Measurements from ENCODE around the gene DFFB.

DFFB gene

DNA sequence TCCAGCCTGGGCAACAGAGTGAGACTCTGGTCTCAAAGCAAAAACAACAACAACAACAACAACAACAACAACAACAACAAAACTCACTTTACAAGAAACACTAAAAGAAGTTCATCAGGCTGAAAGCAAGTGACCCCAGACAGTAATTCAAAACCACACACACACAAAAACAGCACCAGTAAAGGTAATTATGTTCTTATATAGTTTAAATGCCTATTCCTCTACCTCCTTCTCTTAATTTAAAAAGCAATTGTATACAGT is 41.1 kb downstream of the DFFB start:
- TF ChIP-seq NFIC (IDR thresholded peaks at IDR 0.05) (no peak), TEAD4 (IDR thresholded peaks at IDR 0.05) (no peak), FOXM1 (IDR thresholded peaks at IDR 0.05; ENCODE audit: borderline replicate concordance, low read depth) (no peak), CEBPB (IDR thresholded peaks at IDR 0.05) (no peak), EP300 (IDR thresholded peaks at IDR 0.05; ENCODE audit: borderline replicate concordance) (no peak), TAF1 (IDR thresholded peaks at IDR 0.05; ENCODE audit: low read depth) (no peak), YY1 (IDR thresholded peaks at IDR 0.05; ENCODE audit: low read depth) (no peak), CREB1 (IDR thresholded peaks at IDR 0.05; ENCODE audit: low read depth) (no peak)
- TF ChIP-seq, protein P1, sequence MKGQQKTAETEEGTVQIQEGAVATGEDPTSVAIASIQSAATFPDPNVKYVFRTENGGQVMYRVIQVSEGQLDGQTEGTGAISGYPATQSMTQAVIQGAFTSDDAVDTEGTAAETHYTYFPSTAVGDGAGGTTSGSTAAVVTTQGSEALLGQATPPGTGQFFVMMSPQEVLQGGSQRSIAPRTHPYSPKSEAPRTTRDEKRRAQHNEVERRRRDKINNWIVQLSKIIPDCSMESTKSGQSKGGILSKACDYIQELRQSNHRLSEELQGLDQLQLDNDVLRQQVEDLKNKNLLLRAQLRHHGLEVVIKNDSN (IDR thresholded peaks at IDR 0.05) = no peak
- TF ChIP-seq, protein P2, sequence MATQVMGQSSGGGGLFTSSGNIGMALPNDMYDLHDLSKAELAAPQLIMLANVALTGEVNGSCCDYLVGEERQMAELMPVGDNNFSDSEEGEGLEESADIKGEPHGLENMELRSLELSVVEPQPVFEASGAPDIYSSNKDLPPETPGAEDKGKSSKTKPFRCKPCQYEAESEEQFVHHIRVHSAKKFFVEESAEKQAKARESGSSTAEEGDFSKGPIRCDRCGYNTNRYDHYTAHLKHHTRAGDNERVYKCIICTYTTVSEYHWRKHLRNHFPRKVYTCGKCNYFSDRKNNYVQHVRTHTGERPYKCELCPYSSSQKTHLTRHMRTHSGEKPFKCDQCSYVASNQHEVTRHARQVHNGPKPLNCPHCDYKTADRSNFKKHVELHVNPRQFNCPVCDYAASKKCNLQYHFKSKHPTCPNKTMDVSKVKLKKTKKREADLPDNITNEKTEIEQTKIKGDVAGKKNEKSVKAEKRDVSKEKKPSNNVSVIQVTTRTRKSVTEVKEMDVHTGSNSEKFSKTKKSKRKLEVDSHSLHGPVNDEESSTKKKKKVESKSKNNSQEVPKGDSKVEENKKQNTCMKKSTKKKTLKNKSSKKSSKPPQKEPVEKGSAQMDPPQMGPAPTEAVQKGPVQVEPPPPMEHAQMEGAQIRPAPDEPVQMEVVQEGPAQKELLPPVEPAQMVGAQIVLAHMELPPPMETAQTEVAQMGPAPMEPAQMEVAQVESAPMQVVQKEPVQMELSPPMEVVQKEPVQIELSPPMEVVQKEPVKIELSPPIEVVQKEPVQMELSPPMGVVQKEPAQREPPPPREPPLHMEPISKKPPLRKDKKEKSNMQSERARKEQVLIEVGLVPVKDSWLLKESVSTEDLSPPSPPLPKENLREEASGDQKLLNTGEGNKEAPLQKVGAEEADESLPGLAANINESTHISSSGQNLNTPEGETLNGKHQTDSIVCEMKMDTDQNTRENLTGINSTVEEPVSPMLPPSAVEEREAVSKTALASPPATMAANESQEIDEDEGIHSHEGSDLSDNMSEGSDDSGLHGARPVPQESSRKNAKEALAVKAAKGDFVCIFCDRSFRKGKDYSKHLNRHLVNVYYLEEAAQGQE (IDR thresholded peaks at IDR 0.05; ENCODE audit: low read depth) = no peak
- TF ChIP-seq, protein P3, sequence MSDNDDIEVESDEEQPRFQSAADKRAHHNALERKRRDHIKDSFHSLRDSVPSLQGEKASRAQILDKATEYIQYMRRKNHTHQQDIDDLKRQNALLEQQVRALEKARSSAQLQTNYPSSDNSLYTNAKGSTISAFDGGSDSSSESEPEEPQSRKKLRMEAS (IDR thresholded peaks at IDR 0.05) = no peak

DNA sequence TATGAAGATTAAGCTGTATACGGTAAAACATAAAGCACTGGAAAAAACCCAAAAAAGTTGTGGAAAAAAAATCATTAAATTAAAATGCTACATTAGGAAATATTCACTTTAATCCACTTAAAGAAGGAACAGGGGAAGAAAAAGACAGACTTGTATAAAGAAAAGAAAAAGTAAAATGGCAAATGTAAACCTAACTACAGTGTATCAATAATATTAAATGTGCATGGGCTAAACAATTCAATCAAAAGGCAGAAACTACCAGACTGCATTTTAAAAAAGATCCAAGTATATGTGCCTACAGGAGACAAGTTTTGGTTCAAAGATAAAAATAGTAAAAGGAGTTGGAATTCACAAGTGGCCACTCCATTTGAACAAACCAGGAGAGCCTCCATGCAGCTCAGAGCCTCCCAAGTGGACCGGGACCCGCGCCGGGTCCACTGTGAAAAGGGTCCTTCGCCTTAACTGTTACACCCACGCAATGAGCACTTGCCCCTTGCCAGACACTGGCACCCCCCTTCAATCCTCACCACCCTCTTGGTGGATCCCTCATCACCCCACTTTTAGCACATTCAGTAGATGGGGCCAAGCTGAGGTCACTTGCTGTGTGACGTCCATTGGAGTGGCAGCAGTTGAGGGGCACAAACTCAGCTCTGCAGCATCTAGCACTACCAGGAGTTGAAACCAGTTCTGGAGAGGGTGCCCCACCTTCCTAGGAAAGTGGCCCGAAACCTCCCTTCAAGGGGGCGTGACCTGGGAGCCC is 41.9 kb downstream of the DFFB start:
- no peak for TF ChIP-seq EGR1 (IDR thresholded peaks at IDR 0.05)
- TF ChIP-seq, protein P3 (IDR thresholded peaks at IDR 0.05) = no peak

DNA sequence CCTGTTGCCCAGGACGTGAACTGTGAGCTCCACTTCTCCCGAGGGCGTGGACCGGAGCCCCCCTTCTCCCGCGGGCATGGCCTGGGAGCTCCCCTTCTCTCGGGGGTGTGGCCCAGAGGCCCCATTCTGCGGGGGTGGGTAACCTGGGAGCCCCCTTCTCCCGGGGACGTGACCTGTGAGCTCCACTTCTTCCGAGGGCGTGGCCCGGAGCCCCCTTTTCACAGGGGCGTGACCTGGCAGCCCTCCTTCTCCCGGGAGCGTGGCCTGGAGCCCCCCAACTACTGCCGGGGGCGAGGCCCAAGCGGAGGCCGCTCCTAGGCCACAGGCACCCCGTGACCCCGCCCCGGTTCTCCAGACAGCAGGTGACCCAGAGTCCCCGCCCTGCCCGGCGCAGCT is 42.5 kb downstream of the DFFB start:
- TF ChIP-seq, protein P2 (IDR thresholded peaks at IDR 0.05; ENCODE audit: low read depth) = no peak
- no peak for TF ChIP-seq TEAD4 (IDR thresholded peaks at IDR 0.05)
- TF ChIP-seq TCF12 (IDR thresholded peaks at IDR 0.05; ENCODE audit: low read depth) = no peak; the same call in 1 of the 2 replicates
- no peak for TF ChIP-seq EP300 (IDR thresholded peaks at IDR 0.05; ENCODE audit: borderline replicate concordance)
- TF ChIP-seq CEBPB (IDR thresholded peaks at IDR 0.05) = no peak
- no peak for TF ChIP-seq CREB1 (IDR thresholded peaks at IDR 0.05; ENCODE audit: low read depth)
- no peak for TF ChIP-seq RAD21 (IDR thresholded peaks at IDR 0.05; ENCODE audit: low read depth)

DNA sequence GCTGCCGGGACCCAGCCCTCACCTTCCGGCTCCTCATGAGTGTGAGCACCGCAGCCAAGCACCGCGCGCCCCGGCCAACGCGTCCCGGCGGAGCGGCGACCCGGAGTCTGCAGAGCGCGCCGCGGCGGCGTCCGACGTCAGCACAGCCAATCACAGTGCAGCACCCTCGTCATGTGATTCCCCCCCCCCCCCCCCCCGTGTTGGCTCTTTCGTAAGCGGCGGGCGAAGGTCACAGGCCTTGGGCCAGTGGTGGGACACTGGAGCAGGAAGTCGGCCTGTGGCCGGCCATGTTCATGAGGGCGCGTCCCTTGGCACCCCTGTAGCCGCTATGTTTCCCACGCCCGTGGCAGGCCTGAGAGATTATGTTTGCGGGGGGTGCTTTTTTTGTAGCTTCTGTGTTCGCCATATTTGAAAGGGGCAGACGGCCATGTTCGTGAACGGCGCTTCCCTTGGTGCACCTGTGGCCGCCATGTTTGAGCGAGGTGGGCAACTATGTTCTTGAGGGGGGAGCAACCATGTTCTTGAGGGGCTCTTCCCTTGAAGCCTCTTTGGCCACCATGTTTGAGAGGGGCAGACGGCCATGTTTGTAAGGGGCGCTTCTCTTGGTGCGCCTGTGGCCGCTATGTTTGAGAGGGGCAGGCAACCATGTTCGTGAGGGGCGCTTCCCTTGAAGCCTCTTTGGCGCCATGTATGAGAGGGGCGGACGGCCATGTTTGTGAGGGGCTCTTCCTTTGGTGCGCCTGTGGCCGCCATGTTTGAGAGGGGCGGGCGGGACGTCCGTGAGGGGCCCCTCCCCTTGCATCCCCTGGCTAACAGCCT is 43.1 kb downstream of the DFFB start, which contains the start of gene C1orf174:
TSS of gene C1orf174 (minus strand) at position 123 of the 819 bp plus-strand sequence. CDS start at position 37, 86 bp downstream.
- TF ChIP-seq TAF1 (IDR thresholded peaks at IDR 0.05; ENCODE audit: low read depth) (peak; percentile 41; the same call in 1 of the 2 replicates), ZBTB7A (IDR thresholded peaks at IDR 0.05; ENCODE audit: low read depth) (peak; percentile 87), CREB1 (IDR thresholded peaks at IDR 0.05; ENCODE audit: low read depth) (peak; percentile 62), EP300 (IDR thresholded peaks at IDR 0.05; ENCODE audit: borderline replicate concordance) (no peak; the same call in 1 of the 2 replicates), EGR1 (IDR thresholded peaks at IDR 0.05) (peak; percentile 98), RAD21 (IDR thresholded peaks at IDR 0.05; ENCODE audit: low read depth) (no peak), TCF12 (IDR thresholded peaks at IDR 0.05; ENCODE audit: low read depth) (0 out of 2 replicates have a peak, but pooled peaks have one; percentile 22), CEBPB (IDR thresholded peaks at IDR 0.05) (peak; percentile 90), YY1 (IDR thresholded peaks at IDR 0.05; ENCODE audit: low read depth) (peak; percentile 97), TEAD4 (IDR thresholded peaks at IDR 0.05) (peak; percentile 32; the same call in 1 of the 2 replicates), FOXM1 (IDR thresholded peaks at IDR 0.05; ENCODE audit: borderline replicate concordance, low read depth) (no peak), NFIC (IDR thresholded peaks at IDR 0.05) (peak; percentile 30; the same call in 1 of the 2 replicates)
- TF ChIP-seq, protein P2 (IDR thresholded peaks at IDR 0.05; ENCODE audit: low read depth) = no peak
- TF ChIP-seq, protein P3 (IDR thresholded peaks at IDR 0.05) = peak; percentile 53
- TF ChIP-seq, protein P1 (IDR thresholded peaks at IDR 0.05) = peak; percentile 95
